ENCODE results near the gene CRABP2. TPM values are rescaled to one million over a fixed set of nuclear protein-coding genes. Genes with fewer than 3 reads are reported as not detected.
A peak's percentile ranks its signal among the peaks of the same experiment; 100 is the strongest.

The CRABP2 gene
- total and polyA plus RNA-seq, 10 donors, result 1.2 to 13.1 (median 3.7) TPM

DNA sequence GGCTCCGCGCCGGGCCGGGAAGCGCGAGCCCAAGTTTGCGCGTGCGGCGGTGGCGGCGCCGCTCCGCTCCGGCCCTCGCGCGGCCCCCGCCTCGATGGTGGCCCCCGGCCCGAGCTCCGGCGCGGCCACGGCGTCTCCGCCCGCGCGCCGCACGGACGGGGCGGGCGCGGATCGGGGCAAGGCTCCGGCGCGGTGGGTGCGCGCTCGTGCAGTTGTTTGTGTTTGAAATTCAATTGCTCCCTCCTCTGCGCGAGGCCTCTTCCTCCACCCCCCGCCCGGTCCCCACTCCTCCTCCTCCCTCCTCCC lies 46.0 kb upstream of the CRABP2 start, which contains the start of gene HDGF:
TSS of gene HDGF (minus strand) at position 225 of the 306 bp plus-strand sequence. CDS start 246 bp downstream, outside the sequence.
- no peaks in the 10 kb centered on the region for H3K9me3 ChIP-seq
- peaks cover 46 to 81% (median 57%) of the 10 kb centered on the region in 6 donors for H3K4me1 ChIP-seq
- peak within 1 kb of the TSS; percentile 87 to 97 (median 94) for H3K27ac ChIP-seq
- DNase-seq, result no peak
- H3K27me3 ChIP-seq (replicated peaks in 1 of 7), result no peaks in the 10 kb centered on the region
- TF ChIP-seq, protein P1, sequence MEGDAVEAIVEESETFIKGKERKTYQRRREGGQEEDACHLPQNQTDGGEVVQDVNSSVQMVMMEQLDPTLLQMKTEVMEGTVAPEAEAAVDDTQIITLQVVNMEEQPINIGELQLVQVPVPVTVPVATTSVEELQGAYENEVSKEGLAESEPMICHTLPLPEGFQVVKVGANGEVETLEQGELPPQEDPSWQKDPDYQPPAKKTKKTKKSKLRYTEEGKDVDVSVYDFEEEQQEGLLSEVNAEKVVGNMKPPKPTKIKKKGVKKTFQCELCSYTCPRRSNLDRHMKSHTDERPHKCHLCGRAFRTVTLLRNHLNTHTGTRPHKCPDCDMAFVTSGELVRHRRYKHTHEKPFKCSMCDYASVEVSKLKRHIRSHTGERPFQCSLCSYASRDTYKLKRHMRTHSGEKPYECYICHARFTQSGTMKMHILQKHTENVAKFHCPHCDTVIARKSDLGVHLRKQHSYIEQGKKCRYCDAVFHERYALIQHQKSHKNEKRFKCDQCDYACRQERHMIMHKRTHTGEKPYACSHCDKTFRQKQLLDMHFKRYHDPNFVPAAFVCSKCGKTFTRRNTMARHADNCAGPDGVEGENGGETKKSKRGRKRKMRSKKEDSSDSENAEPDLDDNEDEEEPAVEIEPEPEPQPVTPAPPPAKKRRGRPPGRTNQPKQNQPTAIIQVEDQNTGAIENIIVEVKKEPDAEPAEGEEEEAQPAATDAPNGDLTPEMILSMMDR (IDR thresholded peaks at IDR 0.05 in 8 of 11, conservative IDR thresholded peaks at IDR 0.05 in 3 of 11), result peak in 1 of 11 experiments; percentile 6
- no peak for TF ChIP-seq POLR2AphosphoS5 (IDR thresholded peaks at IDR 0.05)
- peak within 1 kb of the TSS; percentile 47 to 99 (median 94) for H3K4me3 ChIP-seq
- intact Hi-C loops (cut with DNase I; ENCODE audit: low total_unique reads), result no loop called here
- no peaks in the 10 kb centered on the region for H3K36me3 ChIP-seq
- WGBS, 5 donors, result 0 to 1% (median 0%) methylated on average over 11 to 48 of the region's 48 CpGs

DNA sequence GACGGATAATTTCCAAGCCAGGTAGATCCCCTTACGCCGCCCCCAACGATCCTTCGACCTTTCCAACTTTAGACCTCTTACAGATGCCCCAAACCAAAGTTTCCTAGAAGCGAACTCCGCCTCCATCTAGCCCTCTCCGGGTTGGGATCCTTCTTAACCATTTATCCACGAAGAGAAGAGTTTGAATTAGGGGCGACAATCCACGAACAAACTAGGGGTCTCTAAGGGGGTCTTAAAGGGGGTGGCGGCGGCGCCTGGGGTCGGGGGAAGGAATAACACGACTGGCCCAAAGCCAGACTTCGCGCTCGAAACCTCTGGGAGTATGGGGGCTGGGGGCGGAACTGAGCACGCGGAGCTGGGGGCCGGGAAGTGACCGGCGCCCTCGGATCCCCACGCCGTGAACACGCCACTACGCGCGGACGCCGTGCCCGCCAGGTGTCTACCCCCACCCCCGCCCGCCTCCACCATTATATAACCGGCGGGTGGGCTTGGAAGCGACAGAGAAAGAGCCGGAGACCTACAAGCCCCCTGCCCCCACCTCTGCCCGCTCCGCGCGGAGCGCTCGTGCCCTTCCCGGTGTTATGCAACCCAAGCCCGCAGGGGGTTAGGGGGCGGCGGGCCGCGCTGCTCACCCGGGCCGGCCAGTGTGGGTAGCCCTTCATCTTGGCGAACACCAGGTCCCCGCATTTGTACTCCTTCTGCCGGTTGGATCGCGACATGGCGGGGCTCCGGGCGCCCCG lies 45.5 kb upstream of the CRABP2 start:
- no peaks in the 10 kb centered on the region for H3K27me3 ChIP-seq (replicated peaks in 1 of 7)
- peak overlapping the region; percentile 47 to 99 (median 94) for H3K4me3 ChIP-seq
- intact Hi-C loops (cut with DNase I; ENCODE audit: low total_unique reads), result no loop called here
- no peaks in the 10 kb centered on the region for H3K9me3 ChIP-seq
- no peaks in the 10 kb centered on the region for H3K36me3 ChIP-seq
- peak overlapping the region; percentile 87 to 97 (median 94) for H3K27ac ChIP-seq
- peaks cover 51 to 86% (median 62%) of the 10 kb centered on the region in 6 donors for H3K4me1 ChIP-seq
- no peak for TF ChIP-seq POLR2A (IDR thresholded peaks at IDR 0.05)
- TF ChIP-seq, protein P1 (IDR thresholded peaks at IDR 0.05 in 8 of 11, conservative IDR thresholded peaks at IDR 0.05 in 3 of 11), result peak in 5 of 11 experiments; percentile 3 to 42 (median 18)
- TF ChIP-seq POLR2AphosphoS5 (IDR thresholded peaks at IDR 0.05), result peak in 2 of 3 donors; percentile 1 to 51
- DNase-seq, result peak; percentile 92
- 0 to 1% (median 1%) methylated on average over 32 to 64 of the region's 64 CpGs for WGBS, 5 donors

DNA sequence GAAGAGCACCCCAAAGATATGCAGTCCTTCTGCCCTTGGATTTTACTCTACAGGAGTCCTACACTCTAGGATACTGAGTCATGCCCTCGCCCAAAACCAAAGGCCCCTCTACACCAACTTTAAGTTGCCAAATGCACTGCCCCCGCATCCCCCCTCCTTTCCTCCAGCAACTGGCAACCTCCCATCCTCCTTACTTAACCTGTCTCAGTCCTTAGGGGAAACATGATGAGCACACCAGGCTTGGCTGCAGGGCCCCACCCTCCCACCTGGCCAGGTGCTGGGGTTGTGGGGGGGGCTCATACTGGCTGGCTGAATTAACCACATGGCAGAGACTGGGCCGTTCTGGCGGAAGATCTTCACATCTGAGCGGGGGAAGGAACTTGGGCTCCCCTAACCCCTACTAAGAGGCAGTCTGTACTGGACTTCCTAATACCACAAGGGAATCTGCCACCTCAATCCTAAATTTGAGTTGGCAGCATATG lies 44.8 kb upstream of the CRABP2 start:
- intact Hi-C loops (cut with DNase I; ENCODE audit: low total_unique reads), result no loop called here

More for the DNA sequence above, 44.8 kb upstream of the CRABP2 start:
- 0 to 2% (median 0%) methylated on average over 5 of the region's 5 CpGs for WGBS, 5 donors
- peak overlapping the region; percentile 87 to 97 (median 94) for H3K27ac ChIP-seq
- peaks cover 0 to 4% (median under 1%) of the 10 kb centered on the region in 6 donors for H3K36me3 ChIP-seq
- H3K4me3 ChIP-seq, result peak overlapping the region; percentile 47 to 99 (median 94)
- H3K27me3 ChIP-seq (replicated peaks in 1 of 7), result no peaks in the 10 kb centered on the region
- no peaks in the 10 kb centered on the region for H3K9me3 ChIP-seq
- TF ChIP-seq POLR2A (IDR thresholded peaks at IDR 0.05) (no peak), POLR2AphosphoS5 (IDR thresholded peaks at IDR 0.05) (no peak)
- TF ChIP-seq, protein P1 (IDR thresholded peaks at IDR 0.05 in 8 of 11, conservative IDR thresholded peaks at IDR 0.05 in 3 of 11), result no peak
- DNase-seq, result no peak
- peaks cover 51 to 87% (median 69%) of the 10 kb centered on the region in 6 donors for H3K4me1 ChIP-seq
